ENCODE data around the gene TXNDC12. TPM values are rescaled to one million over a fixed set of nuclear protein-coding genes. Genes with fewer than 3 reads are reported as not detected.
A peak's percentile ranks its signal among the peaks of the same experiment; 100 is the strongest.
"Not testable (repeated sequence)": the region's sequence is repeated elsewhere in the genome, so short reads cannot be mapped to it uniquely, and the experiment has no call there.

TXNDC12 gene
- total RNA-seq, 2 donors from 2014 or later, result 30.2 to 39.5 TPM

- Histone ChIP-seq H3K9me3 (no peaks in the 10 kb centered on the region), H3K4me1 (peaks cover 0 to 42% of the 10 kb centered on the region in 2 donors), H3K4me3 (peak within 1 kb of the TSS; percentile 67 to 83), H3K27ac (peak within 1 kb of the TSS; percentile 87 to 95), H3K36me3 (peaks cover 16% of the 10 kb centered on the region), H3K27me3 (no peaks in the 10 kb centered on the region)
- peak; percentile 96 for DNase-seq (ENCODE audit: low spot score)
- no peak for TF ChIP-seq CTCF (IDR thresholded peaks at IDR 0.05)
Observed at GRCh38 chr1:52056163-52056936, 1.4 kb upstream of the TXNDC12 start, which contains the start of gene BTF3L4. TSS of gene BTF3L4 (plus strand) at chr1:52056295. CDS start at chr1:52059848, 3,553 bp downstream.

GRCh38 chr1:52055866-52056162, 823 bp upstream of the TXNDC12 start:
- no peak for TF ChIP-seq CTCF (IDR thresholded peaks at IDR 0.05)
- H3K4me1 ChIP-seq, result peaks cover 0 to 42% of the 10 kb centered on the region in 2 donors
- H3K9me3 ChIP-seq, result no peaks in the 10 kb centered on the region
- DNase-seq (ENCODE audit: low spot score), result no peak
- H3K36me3 ChIP-seq, result peaks cover 10% of the 10 kb centered on the region
- peak overlapping the region; percentile 67 to 83 for H3K4me3 ChIP-seq
- H3K27ac ChIP-seq, result peak overlapping the region; percentile 87 to 95
- no peaks in the 10 kb centered on the region for H3K27me3 ChIP-seq

- H3K27me3 ChIP-seq, result no peaks in the 10 kb centered on the region
- no peak for TF ChIP-seq CTCF (IDR thresholded peaks at IDR 0.05)
- DNase-seq (ENCODE audit: low spot score), result no peak
- no peaks in the 10 kb centered on the region for H3K9me3 ChIP-seq
- peak overlapping the region; percentile 87 to 95 for H3K27ac ChIP-seq
- peaks cover 0 to 42% of the 10 kb centered on the region in 2 donors for H3K4me1 ChIP-seq
- H3K4me3 ChIP-seq, result peak overlapping the region; percentile 67 to 83
- no peaks in the 10 kb centered on the region for H3K36me3 ChIP-seq
Observed at GRCh38 chr1:52054496-52055065, 410 bp downstream of the TXNDC12 start.

- H3K36me3 ChIP-seq, result no peaks in the 10 kb centered on the region
- no peak overlapping the region for H3K27ac ChIP-seq
- no peak for DNase-seq (ENCODE audit: low spot score)
- H3K27me3 ChIP-seq, result no peaks in the 10 kb centered on the region
- H3K9me3 ChIP-seq, result no peaks in the 10 kb centered on the region
- H3K4me1 ChIP-seq, result peaks cover 0 to 37% of the 10 kb centered on the region in 2 donors
- H3K4me3 ChIP-seq, result peak overlapping the region in 1 of 2 donors; percentile 83
- TF ChIP-seq CTCF (IDR thresholded peaks at IDR 0.05), result no peak
Observed at GRCh38 chr1:52053862-52054261, 1.1 kb downstream of the TXNDC12 start.

GRCh38 chr1:52049337-52049736, 5.7 kb downstream of the TXNDC12 start:
- not testable (repeated sequence) for H3K9me3 ChIP-seq; H3K4me3 ChIP-seq; H3K27ac ChIP-seq; H3K4me1 ChIP-seq; H3K36me3 ChIP-seq; H3K27me3 ChIP-seq; DNase-seq (ENCODE audit: low spot score)

GRCh38 chr1:52045666-52046195, 9.3 kb downstream of the TXNDC12 start:
- not testable (repeated sequence) for H3K4me1 ChIP-seq; H3K9me3 ChIP-seq; H3K4me3 ChIP-seq; H3K27me3 ChIP-seq; DNase-seq (ENCODE audit: low spot score); H3K36me3 ChIP-seq; H3K27ac ChIP-seq
